ENCODE data around the gene MAPK8IP3.

The MAPK8IP3 gene

DNA sequence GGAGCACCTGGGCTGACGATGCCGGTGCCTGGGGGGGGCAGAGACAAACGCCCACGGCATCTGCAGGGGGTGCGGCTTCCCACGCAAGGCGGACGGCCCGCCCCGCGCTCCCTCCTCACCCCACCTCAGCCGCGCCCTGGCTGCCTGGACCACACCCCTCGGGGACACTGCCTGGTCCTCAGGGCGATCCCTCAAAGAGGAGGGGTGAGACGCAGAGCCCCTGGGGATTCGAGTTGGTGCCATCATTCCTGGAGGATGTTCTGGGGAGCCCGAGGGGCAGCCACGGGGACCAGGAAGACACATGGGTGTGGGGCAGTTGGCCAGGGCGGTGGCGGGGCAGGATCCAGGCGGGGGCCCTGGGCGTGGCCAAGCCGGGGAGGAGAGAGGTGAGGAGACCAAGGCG, 83.6 kb downstream of the MAPK8IP3 start:
- Histone ChIP-seq H3K27me3 (ENCODE audit: low read length) (no peaks in the 10 kb centered on the region), H3K4me2 (ENCODE audit: low read depth, low read length, poor library complexity, severe bottlenecking) (no peak overlapping the region), H3F3A (ENCODE audit: insufficient read depth) (no peaks in the 10 kb centered on the region), H3K9ac (ENCODE audit: low read length) (no peak overlapping the region), H2AFZ (ENCODE audit: low read depth, low read length, severe bottlenecking) (no peak overlapping the region), H3K36me3 (ENCODE audit: low read length) (no peaks in the 10 kb centered on the region), H3K4me3 (ENCODE audit: insufficient read depth, low read length, poor library complexity, severe bottlenecking) (no peak overlapping the region), H3K9me3 (ENCODE audit: insufficient read depth, low read length) (no peaks in the 10 kb centered on the region), H3K9me2 (replicated peaks; ENCODE audit: insufficient read depth, low read length) (no peaks in the 10 kb centered on the region), H3K79me2 (ENCODE audit: insufficient read depth, low read length) (peaks cover 16% of the 10 kb centered on the region), H3K27ac (ENCODE audit: low read depth, low read length) (no peak overlapping the region), H4K20me1 (ENCODE audit: low read depth, low read length) (no peaks in the 10 kb centered on the region)
- TF ChIP-seq, protein P1, sequence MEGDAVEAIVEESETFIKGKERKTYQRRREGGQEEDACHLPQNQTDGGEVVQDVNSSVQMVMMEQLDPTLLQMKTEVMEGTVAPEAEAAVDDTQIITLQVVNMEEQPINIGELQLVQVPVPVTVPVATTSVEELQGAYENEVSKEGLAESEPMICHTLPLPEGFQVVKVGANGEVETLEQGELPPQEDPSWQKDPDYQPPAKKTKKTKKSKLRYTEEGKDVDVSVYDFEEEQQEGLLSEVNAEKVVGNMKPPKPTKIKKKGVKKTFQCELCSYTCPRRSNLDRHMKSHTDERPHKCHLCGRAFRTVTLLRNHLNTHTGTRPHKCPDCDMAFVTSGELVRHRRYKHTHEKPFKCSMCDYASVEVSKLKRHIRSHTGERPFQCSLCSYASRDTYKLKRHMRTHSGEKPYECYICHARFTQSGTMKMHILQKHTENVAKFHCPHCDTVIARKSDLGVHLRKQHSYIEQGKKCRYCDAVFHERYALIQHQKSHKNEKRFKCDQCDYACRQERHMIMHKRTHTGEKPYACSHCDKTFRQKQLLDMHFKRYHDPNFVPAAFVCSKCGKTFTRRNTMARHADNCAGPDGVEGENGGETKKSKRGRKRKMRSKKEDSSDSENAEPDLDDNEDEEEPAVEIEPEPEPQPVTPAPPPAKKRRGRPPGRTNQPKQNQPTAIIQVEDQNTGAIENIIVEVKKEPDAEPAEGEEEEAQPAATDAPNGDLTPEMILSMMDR (IDR thresholded peaks at IDR 0.05; ENCODE audit: insufficient read depth, low read length, poor library complexity, severe bottlenecking), result no peak
- no peak for TF ChIP-seq EZH2phosphoT487 (conservative IDR thresholded peaks at IDR 0.05; ENCODE audit: low read length)

DNA sequence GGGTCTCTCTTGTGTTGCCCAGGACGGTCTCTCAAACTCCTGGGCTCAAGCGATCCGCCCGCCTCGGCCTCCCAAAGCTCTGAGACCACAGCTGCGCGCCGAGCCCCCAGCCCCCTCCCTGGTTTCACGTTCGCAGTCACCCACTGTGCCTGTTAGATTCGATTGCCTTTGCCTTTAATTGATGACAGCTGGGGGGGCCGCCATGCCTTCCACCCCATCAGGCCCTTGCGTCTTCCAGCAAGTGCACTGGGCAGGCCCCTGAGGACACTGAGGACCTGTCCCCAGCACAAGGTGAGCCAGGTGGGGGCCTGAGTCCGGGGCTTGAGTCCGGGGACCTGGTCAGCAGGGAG, 84.2 kb downstream of the MAPK8IP3 start:
- Histone ChIP-seq H3K27me3 (ENCODE audit: low read length) (no peaks in the 10 kb centered on the region), H3K9me2 (replicated peaks; ENCODE audit: insufficient read depth, low read length) (no peaks in the 10 kb centered on the region), H4K20me1 (ENCODE audit: low read depth, low read length) (no peaks in the 10 kb centered on the region), H3K4me2 (ENCODE audit: low read depth, low read length, poor library complexity, severe bottlenecking) (no peak overlapping the region), H3F3A (ENCODE audit: insufficient read depth) (no peaks in the 10 kb centered on the region), H3K4me3 (ENCODE audit: insufficient read depth, low read length, poor library complexity, severe bottlenecking) (no peak overlapping the region), H3K36me3 (ENCODE audit: low read length) (no peaks in the 10 kb centered on the region), H3K9me3 (ENCODE audit: insufficient read depth, low read length) (no peaks in the 10 kb centered on the region), H2AFZ (ENCODE audit: low read depth, low read length, severe bottlenecking) (no peak overlapping the region), H3K79me2 (ENCODE audit: insufficient read depth, low read length) (peaks cover 12% of the 10 kb centered on the region), H3K9ac (ENCODE audit: low read length) (no peak overlapping the region), H3K27ac (ENCODE audit: low read depth, low read length) (no peak overlapping the region)
- no peak for TF ChIP-seq EZH2phosphoT487 (conservative IDR thresholded peaks at IDR 0.05; ENCODE audit: low read length)
- TF ChIP-seq, protein P1 (IDR thresholded peaks at IDR 0.05; ENCODE audit: insufficient read depth, low read length, poor library complexity, severe bottlenecking), result no peak

DNA sequence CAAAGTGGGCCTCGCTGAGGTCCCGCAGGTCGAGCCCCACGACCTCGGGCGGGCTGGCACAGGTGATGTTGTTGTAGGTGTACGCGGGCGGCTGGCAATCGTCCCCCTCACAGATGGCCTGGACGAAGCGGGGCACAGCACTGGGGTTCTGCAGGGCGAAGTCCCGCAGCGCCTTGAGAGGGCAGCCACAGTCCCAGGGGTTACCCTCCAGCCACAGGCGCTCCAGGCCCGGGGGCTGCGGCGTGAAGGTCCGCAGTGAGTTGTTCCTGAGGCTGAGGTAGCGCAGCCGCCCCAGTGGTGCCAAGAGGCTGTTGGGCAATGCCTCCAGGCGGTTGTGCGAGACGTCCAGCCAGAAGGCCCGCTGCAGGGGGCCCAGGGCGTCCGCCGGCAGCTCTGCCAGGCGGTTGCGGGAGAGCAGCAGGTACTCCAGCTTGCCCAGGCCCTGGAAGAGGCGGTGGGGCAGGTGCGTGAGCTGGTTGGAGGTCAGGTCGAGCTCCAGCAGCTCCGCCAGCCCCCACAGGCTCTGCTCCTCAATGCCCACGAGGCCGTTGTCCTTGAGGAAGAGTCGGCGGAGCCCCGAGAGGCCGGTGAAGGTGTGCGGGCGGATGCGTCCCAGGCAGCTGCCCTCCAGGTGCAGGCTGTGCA, 84.7 kb downstream of the MAPK8IP3 start:
- no peak overlapping the region for H3K9ac ChIP-seq (ENCODE audit: low read length)
- no peaks in the 10 kb centered on the region for H3F3A ChIP-seq (ENCODE audit: insufficient read depth)
- H4K20me1 ChIP-seq (ENCODE audit: low read depth, low read length), result no peaks in the 10 kb centered on the region
- no peak overlapping the region for H3K4me2 ChIP-seq (ENCODE audit: low read depth, low read length, poor library complexity, severe bottlenecking)
- no peak overlapping the region for H3K4me3 ChIP-seq (ENCODE audit: insufficient read depth, low read length, poor library complexity, severe bottlenecking)
- H3K27ac ChIP-seq (ENCODE audit: low read depth, low read length), result no peak overlapping the region
- no peaks in the 10 kb centered on the region for H3K27me3 ChIP-seq (ENCODE audit: low read length)
- H3K79me2 ChIP-seq (ENCODE audit: insufficient read depth, low read length), result peaks cover 7% of the 10 kb centered on the region
- no peaks in the 10 kb centered on the region for H3K9me3 ChIP-seq (ENCODE audit: insufficient read depth, low read length)
- no peak overlapping the region for H2AFZ ChIP-seq (ENCODE audit: low read depth, low read length, severe bottlenecking)
- H3K9me2 ChIP-seq (replicated peaks; ENCODE audit: insufficient read depth, low read length), result no peaks in the 10 kb centered on the region
- H3K36me3 ChIP-seq (ENCODE audit: low read length), result no peaks in the 10 kb centered on the region
- TF ChIP-seq EZH2phosphoT487 (conservative IDR thresholded peaks at IDR 0.05; ENCODE audit: low read length), result no peak
- TF ChIP-seq, protein P1 (IDR thresholded peaks at IDR 0.05; ENCODE audit: insufficient read depth, low read length, poor library complexity, severe bottlenecking), result no peak

Measured in SU-DHL-6 (cell line).